B cell (primary cell): ENCODE data around the gene ACAN.

Experiments
- CTCF ChIP-seq: fragments of 200-600 bp; IDR thresholded peaks from one replicate; pipeline ENCODE4 v1.8.0; 2022; ENCODE audit warnings: antibody characterized with exemption, mild to moderate bottlenecking
- EZH2 ChIP-seq: IDR thresholded peaks from 2 replicates; pipeline ENCODE4 v1.6.1; 2012; ENCODE audit warnings: borderline replicate concordance, low read depth, mild to moderate bottlenecking, moderate library complexity, low read length; ENCODE audit not compliant: insufficient read depth, poor library complexity, severe bottlenecking

- TF ChIP-seq CTCF (no peak), EZH2 (no peak)
Measured at GRCh38 chr15:88802250-88802990, 816 bp upstream of the ACAN start.
